HG03439 (cell line): ENCODE results near the gene OGFR.
A peak's percentile ranks its signal among the peaks of the same experiment; 100 is the strongest.

ENCODE experiments used
- ATAC-seq: cut with Tn5 transposase; IDR thresholded peaks from one replicate; pipeline ENCODE4 v1.9.1; 2021; ENCODE audit warnings: mild to moderate bottlenecking, moderate library complexity; ENCODE audit not compliant: unreplicated experiment

The OGFR gene

DNA sequence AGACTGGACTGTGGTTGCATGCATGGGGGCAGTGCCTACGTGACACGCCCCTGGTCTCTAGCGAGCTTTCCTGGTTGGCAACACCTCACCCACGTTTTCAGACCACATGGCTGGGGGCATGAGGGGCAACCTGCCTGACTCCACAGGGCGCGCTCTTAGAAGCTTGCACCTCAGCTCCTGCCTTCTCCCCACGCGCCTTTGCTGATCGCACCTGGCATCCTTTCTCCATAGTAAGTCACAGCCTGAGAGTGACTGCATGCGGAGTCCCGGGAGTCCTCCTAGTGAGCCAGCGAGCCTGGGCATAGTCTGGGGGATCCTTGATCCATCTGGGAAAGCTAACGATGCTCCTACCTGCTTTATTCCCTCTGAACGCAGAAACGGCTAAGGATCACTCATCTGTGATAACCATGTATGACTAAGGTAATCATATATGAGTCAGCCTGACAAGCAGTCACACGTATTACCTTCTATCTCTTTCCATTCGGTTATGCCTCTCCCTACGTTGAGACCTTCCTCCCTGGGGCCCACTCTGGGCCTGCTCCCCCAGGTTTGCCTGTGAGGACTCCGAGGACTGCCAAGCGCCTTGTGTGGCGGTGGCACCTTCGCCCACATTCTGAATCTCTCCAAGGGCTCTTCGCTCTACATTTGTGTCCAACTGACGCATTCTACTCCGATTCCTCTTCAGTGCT lies 52.4 kb downstream of the OGFR start:
- ATAC-seq = no peak

DNA sequence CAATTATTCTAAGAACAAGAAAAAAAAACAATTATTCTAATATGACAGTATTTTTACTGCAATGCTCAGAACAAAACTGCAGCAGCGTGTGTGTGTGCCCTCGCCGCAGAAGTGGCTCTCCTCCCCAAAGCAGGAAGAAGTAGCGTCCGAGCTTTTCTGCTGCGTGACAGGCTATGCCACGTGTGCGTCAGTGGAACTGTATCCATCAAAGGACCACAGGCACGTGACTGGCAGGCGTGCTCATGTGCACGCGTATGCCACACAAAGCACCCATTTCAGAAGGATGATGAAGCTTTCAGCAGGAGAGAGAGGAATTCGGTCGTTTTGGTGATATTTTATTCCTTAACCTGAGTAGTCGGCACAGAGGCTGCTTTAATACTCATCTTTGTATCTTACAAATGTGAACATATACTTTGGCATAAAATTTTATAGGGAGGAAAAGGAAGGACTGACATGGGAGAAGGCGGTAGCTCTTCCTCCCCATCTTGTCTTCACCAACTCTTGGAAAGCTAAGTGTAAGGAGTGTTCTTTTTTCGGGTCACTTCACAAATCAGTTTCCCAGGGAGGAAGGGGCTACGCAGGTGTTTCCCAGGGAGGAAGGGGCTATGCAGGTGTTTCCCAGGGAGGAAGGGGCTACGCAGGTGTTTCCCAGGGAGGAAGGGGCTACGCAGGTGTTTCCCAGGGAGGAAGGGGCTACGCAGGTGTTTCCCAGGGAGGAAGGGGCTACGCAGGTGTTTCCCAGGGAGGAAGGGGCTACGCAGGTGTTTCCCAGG lies 53.6 kb downstream of the OGFR start:
- ATAC-seq = no peak

DNA sequence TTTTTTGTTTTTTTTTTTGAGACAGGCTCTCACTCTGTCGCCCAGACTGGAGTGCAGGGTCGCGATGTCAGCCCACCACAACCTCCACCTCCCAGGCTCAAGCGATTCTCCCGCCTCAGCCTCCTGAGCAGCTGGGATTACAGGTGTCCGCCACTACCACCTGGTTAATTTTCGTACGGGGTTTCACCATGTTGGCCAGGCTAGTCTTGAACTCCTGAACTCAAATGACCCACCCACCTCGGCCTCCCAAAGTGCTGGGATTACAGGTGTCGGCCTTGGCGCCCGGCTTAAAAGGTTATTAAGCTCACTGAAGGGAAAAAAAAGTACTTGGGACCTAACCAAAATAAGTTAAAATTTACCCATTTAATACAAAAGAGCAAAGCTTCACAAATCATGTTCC lies 55.1 kb downstream of the OGFR start:
- ATAC-seq = no peak

GRCh38 chr20:62860391-62860923 lies 55.8 kb downstream of the OGFR start:
- ATAC-seq = no peak

GRCh38 chr20:62860924-62861691 lies 56.5 kb downstream of the OGFR start:
- ATAC-seq = peak; percentile 25

DNA sequence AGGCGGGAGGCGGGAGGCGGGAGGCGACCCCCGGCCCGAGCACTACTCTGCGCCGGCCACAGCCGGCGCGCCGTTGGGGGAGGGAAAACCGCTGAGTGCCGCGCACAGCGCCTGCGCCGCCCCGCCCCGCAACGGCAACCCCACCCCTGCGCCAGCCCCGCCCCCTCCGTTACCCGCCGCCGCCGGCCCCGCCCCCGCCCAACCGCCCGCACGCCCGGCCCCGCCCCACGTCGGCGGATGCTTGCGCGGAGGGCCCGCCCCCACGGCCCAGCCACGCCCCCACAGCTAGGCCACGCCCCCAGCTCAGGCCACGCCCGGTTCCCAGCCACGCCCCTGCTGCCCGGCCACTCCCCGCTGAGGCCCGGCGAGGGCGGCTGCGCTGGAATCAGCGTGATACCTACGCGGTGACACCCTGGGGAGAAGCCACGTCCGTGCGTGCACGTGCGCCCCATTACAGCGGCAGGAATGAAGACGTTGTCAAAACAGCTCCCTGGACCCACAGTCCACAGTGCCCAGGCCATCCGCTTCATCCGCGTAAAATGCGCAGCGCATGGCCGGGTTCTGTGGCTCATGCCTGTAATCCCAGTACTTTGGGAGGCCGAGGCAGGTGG lies 57.2 kb downstream of the OGFR start, which contains the start of gene TCFL5:
TCFL5 (minus strand) TSS at position 97 of the 611 bp plus-strand sequence. CDS start 152 bp downstream, outside the sequence.
- peak; percentile 74 for ATAC-seq
